KMS-11 (cell line): Measurements from ENCODE around the gene FIGNL2.

Source experiments
- H2AFZ ChIP-seq: fragments of 200-600 bp; sonication (generic); 2 replicates; pipeline ENCODE4 v1.6.1; 2016; ENCODE audit warnings: antibody characterized with exemption, mixed run types, low read depth
- H3K27ac ChIP-seq: fragments of 200-600 bp; sonication (generic); 2 replicates; pipeline ENCODE4 v1.6.1; 2016; ENCODE audit warnings: mild to moderate bottlenecking, mixed run types
- H3K27me3 ChIP-seq: fragments of 200-600 bp; sonication (generic); 2 replicates; pipeline ENCODE4 v1.6.1; 2017; ENCODE audit warnings: mild to moderate bottlenecking, low read depth, mixed run types, moderate library complexity; ENCODE audit not compliant: insufficient read depth
- H3K36me3 ChIP-seq: fragments of 200-600 bp; sonication (generic); 2 replicates; pipeline ENCODE4 v1.6.1; 2017; ENCODE audit warnings: mild to moderate bottlenecking, mixed run types; ENCODE audit not compliant: insufficient read depth
- H3K4me1 ChIP-seq: fragments of 200-600 bp; sonication (generic); 2 replicates; pipeline ENCODE4 v1.6.1; 2016; ENCODE audit warnings: mild to moderate bottlenecking, low read depth, mixed run types; ENCODE audit not compliant: poor library complexity, severe bottlenecking
- H3K4me2 ChIP-seq: fragments of 200-600 bp; sonication (generic); 2 replicates; pipeline ENCODE4 v1.7.0; 2016; ENCODE audit warnings: mild to moderate bottlenecking, mixed run types
- H3K4me3 ChIP-seq: fragments of 200-600 bp; sonication (generic); IDR thresholded peaks from 2 replicates; pipeline ENCODE4 v1.6.1; 2017; ENCODE audit warnings: low read depth, low read length, mixed read lengths; ENCODE audit not compliant: insufficient read depth
- H3K79me2 ChIP-seq: fragments of 200-600 bp; sonication (generic); 2 replicates; pipeline ENCODE4 v1.6.1; 2016; ENCODE audit warnings: low read depth, mixed run types; ENCODE audit not compliant: insufficient read depth
- H3K9ac ChIP-seq: fragments of 200-600 bp; sonication (generic); 2 replicates; pipeline ENCODE4 v1.6.1; 2016; ENCODE audit warnings: mild to moderate bottlenecking, mixed run types
- H4K20me1 ChIP-seq: fragments of 200-600 bp; sonication (generic); 2 replicates; pipeline ENCODE4 v1.6.1; 2016; ENCODE audit warnings: mild to moderate bottlenecking, mixed run types; ENCODE audit not compliant: insufficient read depth
- TF ChIP-seq, protein P1 (sequence below): fragments of 200-600 bp; sonication (generic); conservative IDR thresholded peaks from 2 replicates; pipeline ENCODE4 v1.6.1; 2017; ENCODE audit warnings: low read depth, mild to moderate bottlenecking, antibody characterized with exemption, low read length, moderate library complexity, mixed read lengths

FIGNL2 gene

DNA sequence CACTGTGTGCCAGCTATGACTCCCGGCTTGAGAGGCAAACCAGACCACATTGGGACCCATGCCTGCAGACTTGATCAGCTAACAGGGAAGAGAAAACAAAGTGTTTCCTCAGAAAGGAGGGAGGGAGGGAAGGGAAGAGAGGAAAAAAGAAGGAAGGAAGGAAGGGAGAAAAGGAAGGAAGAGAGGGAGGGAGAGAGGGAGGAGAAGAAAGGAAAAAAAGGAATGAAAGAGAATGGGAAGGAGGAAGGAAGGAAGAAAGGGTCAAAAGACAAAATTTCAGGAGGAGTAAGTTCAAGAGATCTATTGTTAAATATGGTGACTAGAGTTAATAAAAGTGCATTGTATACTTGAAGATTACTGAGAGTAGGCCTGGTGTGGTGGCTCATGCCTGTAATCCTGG is 18.9 kb downstream of the FIGNL2 start:
- Histone ChIP-seq H4K20me1 (no peaks in the 10 kb centered on the region), H3K4me1 (peaks cover 17% of the 10 kb centered on the region), H2AFZ (no peak overlapping the region), H3K36me3 (no peaks in the 10 kb centered on the region), H3K9ac (no peak overlapping the region), H3K27me3 (peaks cover 34% of the 10 kb centered on the region; the same call in 1 of the 2 replicates), H3K4me3 (no peak overlapping the region), H3K79me2 (no peaks in the 10 kb centered on the region), H3K4me2 (no peak overlapping the region), H3K27ac (no peak overlapping the region)
- TF ChIP-seq, protein P1, sequence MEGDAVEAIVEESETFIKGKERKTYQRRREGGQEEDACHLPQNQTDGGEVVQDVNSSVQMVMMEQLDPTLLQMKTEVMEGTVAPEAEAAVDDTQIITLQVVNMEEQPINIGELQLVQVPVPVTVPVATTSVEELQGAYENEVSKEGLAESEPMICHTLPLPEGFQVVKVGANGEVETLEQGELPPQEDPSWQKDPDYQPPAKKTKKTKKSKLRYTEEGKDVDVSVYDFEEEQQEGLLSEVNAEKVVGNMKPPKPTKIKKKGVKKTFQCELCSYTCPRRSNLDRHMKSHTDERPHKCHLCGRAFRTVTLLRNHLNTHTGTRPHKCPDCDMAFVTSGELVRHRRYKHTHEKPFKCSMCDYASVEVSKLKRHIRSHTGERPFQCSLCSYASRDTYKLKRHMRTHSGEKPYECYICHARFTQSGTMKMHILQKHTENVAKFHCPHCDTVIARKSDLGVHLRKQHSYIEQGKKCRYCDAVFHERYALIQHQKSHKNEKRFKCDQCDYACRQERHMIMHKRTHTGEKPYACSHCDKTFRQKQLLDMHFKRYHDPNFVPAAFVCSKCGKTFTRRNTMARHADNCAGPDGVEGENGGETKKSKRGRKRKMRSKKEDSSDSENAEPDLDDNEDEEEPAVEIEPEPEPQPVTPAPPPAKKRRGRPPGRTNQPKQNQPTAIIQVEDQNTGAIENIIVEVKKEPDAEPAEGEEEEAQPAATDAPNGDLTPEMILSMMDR: no peak

DNA sequence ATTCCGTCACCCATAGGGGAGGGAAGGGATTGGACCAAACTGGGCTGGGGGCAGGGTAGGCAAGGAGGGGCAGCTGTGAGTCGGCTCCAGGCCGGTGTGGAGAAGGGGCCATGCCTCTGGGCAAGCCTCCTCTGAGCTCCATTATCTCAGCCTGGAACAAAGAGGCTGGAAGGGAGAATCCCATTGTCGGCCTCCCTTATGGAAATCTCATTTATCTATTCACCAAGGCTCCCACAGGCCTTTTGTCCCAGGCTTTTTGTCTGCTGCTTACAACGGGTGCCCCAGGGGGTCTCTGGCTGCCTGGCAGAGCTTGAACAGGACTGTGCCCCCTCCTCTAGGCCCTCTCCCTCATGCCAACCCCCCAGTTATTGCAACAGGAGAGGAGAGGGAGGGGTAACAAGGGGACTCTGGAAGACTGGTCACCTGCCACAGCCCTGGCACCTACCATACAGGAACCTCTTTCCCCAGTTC is 19.5 kb downstream of the FIGNL2 start:
- H3K4me3 ChIP-seq: no peak overlapping the region
- H3K9ac ChIP-seq: no peak overlapping the region
- no peak overlapping the region for H2AFZ ChIP-seq
- no peaks in the 10 kb centered on the region for H4K20me1 ChIP-seq
- peaks cover 17% of the 10 kb centered on the region for H3K4me1 ChIP-seq
- no peaks in the 10 kb centered on the region for H3K79me2 ChIP-seq
- peaks cover 31% of the 10 kb centered on the region; the same call in 1 of the 2 replicates for H3K27me3 ChIP-seq
- H3K27ac ChIP-seq: no peak overlapping the region
- H3K36me3 ChIP-seq: no peaks in the 10 kb centered on the region
- no peak overlapping the region for H3K4me2 ChIP-seq
- TF ChIP-seq, protein P1: no peak

DNA sequence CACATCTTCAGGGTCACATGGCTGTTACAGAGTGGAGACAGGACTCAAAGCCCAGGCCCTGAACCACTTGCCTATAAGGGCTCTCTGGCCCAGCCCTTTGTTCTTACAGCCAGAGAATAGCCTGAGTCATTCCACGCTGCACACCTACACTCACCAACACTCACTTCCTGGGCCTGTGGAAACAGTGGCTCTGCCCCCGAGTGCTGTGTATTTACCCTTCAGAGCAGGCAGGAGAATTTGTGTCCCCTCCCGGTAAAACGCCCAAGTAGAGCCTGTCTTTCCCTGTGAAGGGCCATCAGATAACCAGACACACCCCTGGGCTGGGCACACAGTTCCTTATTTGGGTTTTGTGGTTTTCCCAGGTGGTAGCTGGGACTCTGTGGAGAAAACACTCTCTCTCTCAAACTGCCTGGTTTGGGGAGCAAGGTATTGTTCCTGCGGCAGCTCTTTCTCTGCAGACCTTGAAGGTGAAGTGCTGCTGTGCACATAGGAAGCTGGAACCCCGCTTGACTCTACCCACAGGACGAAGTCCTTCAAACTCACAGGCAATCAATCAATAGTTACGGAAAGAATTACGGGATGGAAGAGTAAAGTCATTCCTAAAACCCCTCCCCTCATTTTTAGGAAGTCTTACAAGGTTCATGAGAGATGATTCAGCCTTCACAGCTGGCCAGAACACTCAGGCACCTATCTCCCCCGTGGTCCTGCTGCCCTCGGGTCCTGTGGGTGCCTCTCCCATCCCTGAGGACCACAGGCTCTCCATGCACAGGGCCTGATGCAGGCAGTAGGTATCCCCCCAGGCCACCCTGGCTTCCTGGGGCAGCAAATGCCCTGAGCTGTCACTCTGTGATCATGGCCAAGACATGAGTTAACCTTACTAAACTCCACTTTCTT is 20.3 kb downstream of the FIGNL2 start:
- Histone ChIP-seq H3K79me2 (no peaks in the 10 kb centered on the region), H3K4me2 (no peak overlapping the region; the same call in 1 of the 2 replicates), H3K4me1 (peaks cover 12% of the 10 kb centered on the region), H4K20me1 (no peaks in the 10 kb centered on the region), H3K27me3 (peaks cover 25% of the 10 kb centered on the region; the same call in 1 of the 2 replicates), H3K36me3 (no peaks in the 10 kb centered on the region), H3K4me3 (no peak overlapping the region), H3K9ac (no peak overlapping the region), H2AFZ (no peak overlapping the region), H3K27ac (no peak overlapping the region)
- TF ChIP-seq, protein P1: no peak

DNA sequence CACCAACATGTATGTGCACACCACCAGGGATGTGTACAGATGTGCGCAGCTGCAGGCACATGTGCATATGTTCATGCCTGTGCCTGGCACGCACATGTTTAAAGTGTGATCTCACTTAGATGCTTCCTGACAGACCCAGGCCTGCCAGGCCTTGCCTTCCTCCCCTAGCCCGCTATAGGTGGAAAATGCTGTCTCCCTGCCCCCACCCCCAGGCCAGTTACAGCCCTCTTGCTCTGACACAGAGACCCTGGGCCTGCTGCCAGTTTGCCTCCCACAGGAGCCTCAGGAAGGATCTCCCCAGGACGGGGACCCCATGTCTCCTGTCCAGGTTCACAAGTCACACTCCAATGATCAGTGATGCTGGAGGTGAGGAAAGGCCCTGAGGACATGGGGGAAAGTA is 21.6 kb downstream of the FIGNL2 start:
- Histone ChIP-seq H3K27me3 (peaks cover 17% of the 10 kb centered on the region; the same call in 1 of the 2 replicates), H3K4me2 (no peak overlapping the region), H3K4me3 (no peak overlapping the region), H3K4me1 (peaks cover 5% of the 10 kb centered on the region), H3K36me3 (no peaks in the 10 kb centered on the region), H2AFZ (no peak overlapping the region), H3K27ac (no peak overlapping the region), H3K9ac (no peak overlapping the region), H3K79me2 (no peaks in the 10 kb centered on the region), H4K20me1 (no peaks in the 10 kb centered on the region)
- TF ChIP-seq, protein P1: no peak
